ENCODE results near the gene ST7L.

DNA sequence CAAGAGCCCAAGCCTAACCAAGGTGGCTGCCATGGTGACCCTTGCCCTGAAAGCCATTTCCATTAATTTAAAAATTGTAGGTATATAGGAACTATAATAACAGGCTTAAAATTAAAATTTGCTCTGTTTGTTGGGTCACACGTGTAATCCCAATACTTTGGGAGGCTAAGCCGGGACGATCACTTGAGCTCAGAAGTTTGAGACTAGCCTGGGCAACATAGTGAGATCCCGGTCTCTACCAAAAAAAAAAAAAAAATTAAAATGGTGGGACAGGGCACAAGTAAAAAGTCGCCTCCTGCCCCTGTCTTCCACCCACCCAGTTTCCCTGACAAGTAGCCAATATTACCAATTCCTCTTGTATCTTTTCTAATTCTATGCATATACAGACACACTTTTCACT, 7.3 kb upstream of the ST7L start:
- TF ChIP-seq, protein P1, sequence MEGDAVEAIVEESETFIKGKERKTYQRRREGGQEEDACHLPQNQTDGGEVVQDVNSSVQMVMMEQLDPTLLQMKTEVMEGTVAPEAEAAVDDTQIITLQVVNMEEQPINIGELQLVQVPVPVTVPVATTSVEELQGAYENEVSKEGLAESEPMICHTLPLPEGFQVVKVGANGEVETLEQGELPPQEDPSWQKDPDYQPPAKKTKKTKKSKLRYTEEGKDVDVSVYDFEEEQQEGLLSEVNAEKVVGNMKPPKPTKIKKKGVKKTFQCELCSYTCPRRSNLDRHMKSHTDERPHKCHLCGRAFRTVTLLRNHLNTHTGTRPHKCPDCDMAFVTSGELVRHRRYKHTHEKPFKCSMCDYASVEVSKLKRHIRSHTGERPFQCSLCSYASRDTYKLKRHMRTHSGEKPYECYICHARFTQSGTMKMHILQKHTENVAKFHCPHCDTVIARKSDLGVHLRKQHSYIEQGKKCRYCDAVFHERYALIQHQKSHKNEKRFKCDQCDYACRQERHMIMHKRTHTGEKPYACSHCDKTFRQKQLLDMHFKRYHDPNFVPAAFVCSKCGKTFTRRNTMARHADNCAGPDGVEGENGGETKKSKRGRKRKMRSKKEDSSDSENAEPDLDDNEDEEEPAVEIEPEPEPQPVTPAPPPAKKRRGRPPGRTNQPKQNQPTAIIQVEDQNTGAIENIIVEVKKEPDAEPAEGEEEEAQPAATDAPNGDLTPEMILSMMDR (IDR thresholded peaks at IDR 0.05) = no peak
- no peak for TF ChIP-seq POLR2A (IDR thresholded peaks at IDR 0.05)

Data from uterus (tissue), 2 donors.